ENCODE measurements around the gene GSC2.

The GSC2 gene

GRCh38 chr22:19113429-19113828 lies 36.7 kb downstream of the GSC2 start:
- Histone ChIP-seq H3F3A (ENCODE audit: low read depth) (0 out of 2 replicates have a peak, but pooled peaks cover 2% of the 10 kb centered on the region), H3K9me2 (replicated peaks; ENCODE audit: low read depth, low read length) (no peaks in the 10 kb centered on the region), H3K4me1 (ENCODE audit: insufficient read depth, low read length, poor library complexity, severe bottlenecking) (peaks cover 45% of the 10 kb centered on the region), H4K20me1 (ENCODE audit: insufficient read depth, low read length, poor library complexity, severe bottlenecking) (peaks cover 55% of the 10 kb centered on the region), H3K4me2 (ENCODE audit: low read depth, low read length, poor library complexity, severe bottlenecking) (no peak overlapping the region), H3K36me3 (ENCODE audit: insufficient read depth, low read length) (no peaks in the 10 kb centered on the region), H3K9me3 (ENCODE audit: insufficient read depth, low read depth, low read length) (no peaks in the 10 kb centered on the region), H3K4me3 (ENCODE audit: low read length, poor library complexity, severe bottlenecking) (no peak overlapping the region), H3K9ac (ENCODE audit: low read depth, low read length, poor library complexity, severe bottlenecking) (no peak overlapping the region), H3K79me2 (ENCODE audit: insufficient read depth, low read length) (peaks cover 82% of the 10 kb centered on the region), H3K27me3 (ENCODE audit: insufficient read depth, low read length, poor library complexity, severe bottlenecking) (no peaks in the 10 kb centered on the region), H2AFZ (ENCODE audit: low read length) (no peak overlapping the region)
- TF ChIP-seq CTCF (conservative IDR thresholded peaks at IDR 0.05; ENCODE audit: low read length) (no peak), EZH2phosphoT487 (IDR thresholded peaks at IDR 0.05; ENCODE audit: borderline replicate concordance) (no peak)

GRCh38 chr22:19111584-19111983 lies 38.5 kb downstream of the GSC2 start:
- no peak overlapping the region for H3K4me2 ChIP-seq (ENCODE audit: low read depth, low read length, poor library complexity, severe bottlenecking)
- no peak overlapping the region for H2AFZ ChIP-seq (ENCODE audit: low read length)
- no peak for TF ChIP-seq EZH2phosphoT487 (IDR thresholded peaks at IDR 0.05; ENCODE audit: borderline replicate concordance)
- no peak for TF ChIP-seq CTCF (conservative IDR thresholded peaks at IDR 0.05; ENCODE audit: low read length)
- peaks cover 82% of the 10 kb centered on the region for H3K79me2 ChIP-seq (ENCODE audit: insufficient read depth, low read length)
- 0 out of 2 replicates have a peak, but pooled peaks cover 2% of the 10 kb centered on the region for H3F3A ChIP-seq (ENCODE audit: low read depth)
- H4K20me1 ChIP-seq (ENCODE audit: insufficient read depth, low read length, poor library complexity, severe bottlenecking), result peaks cover 41% of the 10 kb centered on the region
- peaks cover 28% of the 10 kb centered on the region for H3K4me1 ChIP-seq (ENCODE audit: insufficient read depth, low read length, poor library complexity, severe bottlenecking)
- no peaks in the 10 kb centered on the region; the same call in 1 of the 2 replicates for H3K36me3 ChIP-seq (ENCODE audit: insufficient read depth, low read length)
- H3K9me3 ChIP-seq (ENCODE audit: insufficient read depth, low read depth, low read length), result no peaks in the 10 kb centered on the region
- H3K9ac ChIP-seq (ENCODE audit: low read depth, low read length, poor library complexity, severe bottlenecking), result no peak overlapping the region
- no peaks in the 10 kb centered on the region for H3K9me2 ChIP-seq (replicated peaks; ENCODE audit: low read depth, low read length)
- H3K4me3 ChIP-seq (ENCODE audit: low read length, poor library complexity, severe bottlenecking), result no peak overlapping the region
- H3K27me3 ChIP-seq (ENCODE audit: insufficient read depth, low read length, poor library complexity, severe bottlenecking), result no peaks in the 10 kb centered on the region

- Histone ChIP-seq H3K9ac (ENCODE audit: low read depth, low read length, poor library complexity, severe bottlenecking) (no peak overlapping the region), H4K20me1 (ENCODE audit: insufficient read depth, low read length, poor library complexity, severe bottlenecking) (peaks cover 37% of the 10 kb centered on the region), H3K9me2 (replicated peaks; ENCODE audit: low read depth, low read length) (no peaks in the 10 kb centered on the region), H3F3A (ENCODE audit: low read depth) (0 out of 2 replicates have a peak, but pooled peaks cover 2% of the 10 kb centered on the region), H3K4me2 (ENCODE audit: low read depth, low read length, poor library complexity, severe bottlenecking) (no peak overlapping the region), H3K9me3 (ENCODE audit: insufficient read depth, low read depth, low read length) (no peaks in the 10 kb centered on the region), H2AFZ (ENCODE audit: low read length) (no peak overlapping the region), H3K79me2 (ENCODE audit: insufficient read depth, low read length) (peaks cover 82% of the 10 kb centered on the region), H3K4me1 (ENCODE audit: insufficient read depth, low read length, poor library complexity, severe bottlenecking) (peaks cover 24% of the 10 kb centered on the region), H3K4me3 (ENCODE audit: low read length, poor library complexity, severe bottlenecking) (no peak overlapping the region), H3K36me3 (ENCODE audit: insufficient read depth, low read length) (no peaks in the 10 kb centered on the region; the same call in 1 of the 2 replicates), H3K27me3 (ENCODE audit: insufficient read depth, low read length, poor library complexity, severe bottlenecking) (no peaks in the 10 kb centered on the region)
- TF ChIP-seq CTCF (conservative IDR thresholded peaks at IDR 0.05; ENCODE audit: low read length), result peak; percentile 37; the same call in 1 of the 2 replicates
- TF ChIP-seq EZH2phosphoT487 (IDR thresholded peaks at IDR 0.05; ENCODE audit: borderline replicate concordance), result no peak
These were observed 39.0 kb downstream of the GSC2 start for GRCh38 chr22:19111140-19111539.
